HepG2 (cell line): ENCODE data around the gene TMCO4. TPM values are rescaled to one million over a fixed set of nuclear protein-coding genes. Genes with fewer than 3 reads are reported as not detected.

Experiments used
- ATAC-seq: fragments of 200-7000 bp; cut with Tn5 transposase; 3 replicates; pipeline ENCODE4 v1.9.1; 2020; ENCODE audit warnings: mild to moderate bottlenecking, moderate library complexity
- BruUV-seq: library from RNA; stranded (reverse); fragments of 400-500 nt; replicated peaks from 2 replicates; lab custom pipeline; 2021; lab: Mats Ljungman, UMichigan
- CTCF ChIA-PET: fragments of 300-600 bp; formaldehyde crosslinking; extraction: SDS; loops from one replicate; lab custom pipeline; 2021; ENCODE audit warnings: low total read pairs, inconsistent platforms, low intra/inter-chr PET ratio; lab: Yijun Ruan, JAX
- POLR2A ChIA-PET: fragments of 350-600 bp; sonication (Branson Sonifier 250); formaldehyde crosslinking; loops from one replicate; lab custom pipeline; 2020; ENCODE audit warnings: antibody characterized with exemption, inconsistent platforms; lab: Yijun Ruan, JAX
- DNase-seq: peaks from one replicate; pipeline ENCODE4 v3.0.0-alpha.2; 2015; ENCODE audit warnings: low spot score
- FAIRE-seq: peaks from 3 replicates; lab custom pipeline; 2011; peaks lifted over from hg19 to GRCh38; lab: Jason Lieb, UNC
- H2AFZ ChIP-seq: one replicate; pipeline ENCODE4 v1.6.1; 2011; ENCODE audit warnings: low read length, inconsistent platforms
- H3K27ac ChIP-seq: fragments of 300-600 bp; 3 replicates; pipeline ENCODE4 v1.8.0; 2011; ENCODE audit warnings: mixed run types, mild to moderate bottlenecking, mixed read lengths, low read length, inconsistent platforms; ENCODE audit not compliant: insufficient read depth; ENCODE audit errors: extremely low read length
- H3K27me3 ChIP-seq, 2 experiments: fragments of 200-600 bp in 1 of 2; 2 replicates in 1 of 2; 3 replicates in 1 of 2; pipeline versions ENCODE4 v1.6.0 to v1.8.0; 2011; ENCODE audit warnings: low read length in 2 of 2, mild to moderate bottlenecking in 2 of 2, moderate library complexity in 2 of 2, inconsistent platforms in 1 of 2; ENCODE audit not compliant: insufficient read depth in 2 of 2, control insufficient read depth in 1 of 2
- H3K36me3 ChIP-seq, 2 experiments: fragments of 200-600 bp in 1 of 2; replicated peaks in 1 of 2; 2 replicates in 1 of 2; 3 replicates in 1 of 2; pipeline versions ENCODE4 v1.5.1 to v1.8.0; 2011; ENCODE audit warnings: low read length in 2 of 2, inconsistent platforms in 1 of 2; ENCODE audit not compliant: insufficient read depth in 2 of 2, control insufficient read depth in 1 of 2
- H3K4me1 ChIP-seq: 2 replicates; pipeline ENCODE4 v1.5.1; 2012; ENCODE audit warnings: low read length, inconsistent platforms; ENCODE audit not compliant: insufficient read depth
- H3K4me2 ChIP-seq: 2 replicates; pipeline ENCODE4 v1.6.0; 2011; ENCODE audit warnings: low read depth, low read length, inconsistent platforms
- H3K4me3 ChIP-seq, 3 experiments: fragments of 200-600 bp in 1 of 3; sonication (generic), shearing (Covaris generic) in 1 of 3; replicated peaks in 1 of 3; 2 replicates each; pipeline ENCODE4 v1.5.1; 2011 to 2016; ENCODE audit warnings: low read length in 3 of 3, inconsistent platforms in 2 of 3, low read depth in 2 of 3, mild to moderate bottlenecking in 2 of 3, control low read depth in 1 of 3, mixed read lengths in 1 of 3; ENCODE audit not compliant: insufficient read depth in 1 of 3
- H3K79me2 ChIP-seq: one replicate; pipeline ENCODE4 v1.6.1; 2011; ENCODE audit warnings: low read length, inconsistent platforms; ENCODE audit not compliant: insufficient read depth
- H3K9ac ChIP-seq: 2 replicates; pipeline ENCODE4 v1.6.0; 2011; ENCODE audit warnings: mild to moderate bottlenecking, low read depth, low read length, inconsistent platforms; ENCODE audit not compliant: insufficient read depth
- H3K9me3 ChIP-seq: 2 replicates; pipeline ENCODE4 v1.5.1; 2012; ENCODE audit warnings: mild to moderate bottlenecking, low read length
- H4K20me1 ChIP-seq: 2 replicates; pipeline ENCODE4 v1.6.0; 2011; ENCODE audit warnings: inconsistent platforms, mild to moderate bottlenecking, low read length, moderate library complexity; ENCODE audit not compliant: insufficient read depth
- CHD2 ChIP-seq: IDR thresholded peaks from 2 replicates; pipeline ENCODE4 v1.6.1; 2011; ENCODE audit warnings: low read depth, low read length, improper control_type of control experiment
- GATAD2A ChIP-seq: IDR thresholded peaks from 2 replicates; pipeline ENCODE4 v1.6.1; 2016
- HOXA3 ChIP-seq: sonication (generic); formaldehyde crosslinking; IDR thresholded peaks from 2 replicates; pipeline ENCODE4 v1.5.0; 2020; ENCODE audit warnings: missing genetic modification reagents
- JDP2 ChIP-seq: sonication (generic); formaldehyde crosslinking; IDR thresholded peaks from 2 replicates; pipeline ENCODE4 v1.8.1; 2022; ENCODE audit warnings: missing genetic modification reagents, borderline replicate concordance
- MYC ChIP-seq: sonication (generic); formaldehyde crosslinking; IDR thresholded peaks from 2 replicates; pipeline ENCODE4 v1.9.0; 2021; ENCODE audit warnings: missing genetic modification reagents, borderline replicate concordance
- PPARG ChIP-seq: conservative IDR thresholded peaks from 2 replicates; pipeline ENCODE4 v1.6.1; 2016; ENCODE audit warnings: missing biosample characterization, missing genetic modification reagents
- SPEN ChIP-seq: sonication (generic); formaldehyde crosslinking; IDR thresholded peaks from 2 replicates; pipeline ENCODE4 v1.5.1; 2020; ENCODE audit warnings: low read depth, mild to moderate bottlenecking, missing genetic modification reagents
- STAG1 ChIP-seq: sonication (generic); formaldehyde crosslinking; IDR thresholded peaks from 2 replicates; pipeline ENCODE4 v1.4.0; 2020; ENCODE audit warnings: missing genetic modification reagents
- TP53 ChIP-seq: sonication (generic); formaldehyde crosslinking; conservative IDR thresholded peaks from 2 replicates; pipeline ENCODE4 v1.4.0; 2020; ENCODE audit warnings: missing genetic modification reagents
- ZBTB43 ChIP-seq: sonication (generic); formaldehyde crosslinking; conservative IDR thresholded peaks from 2 replicates; pipeline ENCODE4 v1.4.0; 2020; ENCODE audit warnings: missing genetic modification reagents
- ZKSCAN1 ChIP-seq: fragments of 150-350 bp; IDR thresholded peaks from 2 replicates; pipeline ENCODE4 v1.6.1; 2014; ENCODE audit warnings: low read length
- ZKSCAN5 ChIP-seq: sonication (generic); formaldehyde crosslinking; IDR thresholded peaks from 2 replicates; pipeline ENCODE4 v1.5.1; 2020; ENCODE audit warnings: mild to moderate bottlenecking, missing genetic modification reagents
- ZNF143 ChIP-seq: sonication (generic); formaldehyde crosslinking; IDR thresholded peaks from 2 replicates; pipeline ENCODE4 v1.4.0; 2020; ENCODE audit warnings: missing genetic modification reagents
- ZNF337 ChIP-seq: sonication (generic); formaldehyde crosslinking; IDR thresholded peaks from 2 replicates; pipeline ENCODE4 v1.5.1; 2020; ENCODE audit warnings: missing genetic modification reagents, low read depth, mild to moderate bottlenecking, borderline replicate concordance
- ZNF484 ChIP-seq: sonication (generic); formaldehyde crosslinking; IDR thresholded peaks from 2 replicates; pipeline ENCODE4 v1.5.1; 2020; ENCODE audit warnings: mild to moderate bottlenecking, low read depth, missing genetic modification reagents, borderline replicate concordance
- ZNF557 ChIP-seq: sonication (generic); formaldehyde crosslinking; IDR thresholded peaks from 2 replicates; pipeline ENCODE4 v1.4.0; 2020; ENCODE audit warnings: missing genetic modification reagents
- ZNF761 ChIP-seq: sonication (generic); formaldehyde crosslinking; conservative IDR thresholded peaks from 2 replicates; pipeline ENCODE4 v1.4.0; 2020; ENCODE audit warnings: mild to moderate bottlenecking, missing genetic modification reagents
- WGBS: methylation state at CpG from one replicate; pipeline ENCODE4 v1.1.6; 2017; ENCODE audit warnings: low lambda C conversion rate; 5-methylcytosine and 5-hydroxymethylcytosine counted together
- in situ Hi-C: cut with HindIII; loops from 2 replicates; pipeline ENCODE4 v1.10.0; 2017; ENCODE audit warnings: low pct_unique_long_range_greater_than_20kb; ENCODE audit not compliant: extremely low pct_ligation_motif_present
- intact Hi-C: fragments of 100-400 bp; cut with micrococcal nuclease; formaldehyde crosslinking; loops from one replicate; pipeline ENCODE4 v1.10.0; 2022; ENCODE audit not compliant: unreplicated experiment
- polyA plus RNA-seq, 8 experiments: library from polyadenylated mRNA; depleted of rRNA in 3 of 8; stranded (reverse) in 7 of 8; unstranded in 1 of 8; fragments of >200 nt; fragmentation: Illumina TruSeq in 4 of 8; extraction: Trizol in 4 of 8; gene quantifications; 2 replicates each; pipeline versions ENCODE4 v1.2.1 to v1.2.3, GENCODE V29; 2011 to 2016; ENCODE audit warnings: low read depth in 4 of 8, missing spikeins in 1 of 8, mixed read lengths in 1 of 8; ENCODE audit not compliant: insufficient read depth in 1 of 8
- total RNA-seq, 5 experiments: library from RNA; depleted of rRNA; stranded (reverse); fragments of >200 nt; fragmentation: Illumina TruSeq; extraction: Trizol; gene quantifications; 2 replicates each; pipeline ENCODE4 v1.2.3, GENCODE V29; 2016; ENCODE audit warnings: low read depth in 1 of 5
- TF ChIP-seq, protein P1 (sequence below): sonication (generic); formaldehyde crosslinking; IDR thresholded peaks from 2 replicates; pipeline ENCODE4 v1.5.0; 2020; ENCODE audit warnings: mild to moderate bottlenecking, missing genetic modification reagents

TMCO4 gene
- total and polyA plus RNA-seq, 2 of the 13 experiments (the other 11 are each of a cell fraction or from before 2014, with no cell fraction given) = 2.1 to 4.1 TPM

GRCh38 chr1:19678931-19679453, 120.7 kb downstream of the TMCO4 start (continued):
- TF ChIP-seq ZNF484 (CRISPR knock-in tag) = no peak
- TF ChIP-seq HOXA3 = no peak
- no peak for TF ChIP-seq ZNF761 (CRISPR knock-in tag)
- TF ChIP-seq, protein P1, sequence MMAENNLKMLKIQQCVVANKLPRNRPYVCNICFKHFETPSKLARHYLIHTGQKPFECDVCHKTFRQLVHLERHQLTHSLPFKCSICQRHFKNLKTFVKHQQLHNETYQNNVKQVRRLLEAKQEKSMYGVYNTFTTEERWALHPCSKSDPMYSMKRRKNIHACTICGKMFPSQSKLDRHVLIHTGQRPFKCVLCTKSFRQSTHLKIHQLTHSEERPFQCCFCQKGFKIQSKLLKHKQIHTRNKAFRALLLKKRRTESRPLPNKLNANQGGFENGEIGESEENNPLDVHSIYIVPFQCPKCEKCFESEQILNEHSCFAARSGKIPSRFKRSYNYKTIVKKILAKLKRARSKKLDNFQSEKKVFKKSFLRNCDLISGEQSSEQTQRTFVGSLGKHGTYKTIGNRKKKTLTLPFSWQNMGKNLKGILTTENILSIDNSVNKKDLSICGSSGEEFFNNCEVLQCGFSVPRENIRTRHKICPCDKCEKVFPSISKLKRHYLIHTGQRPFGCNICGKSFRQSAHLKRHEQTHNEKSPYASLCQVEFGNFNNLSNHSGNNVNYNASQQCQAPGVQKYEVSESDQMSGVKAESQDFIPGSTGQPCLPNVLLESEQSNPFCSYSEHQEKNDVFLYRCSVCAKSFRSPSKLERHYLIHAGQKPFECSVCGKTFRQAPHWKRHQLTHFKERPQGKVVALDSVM (CRISPR knock-in tag) = no peak
- no peak for TF ChIP-seq PPARG
- TF ChIP-seq ZKSCAN5 (CRISPR knock-in tag) = no peak
- TF ChIP-seq, all 625 proteins: peak for 0

DNA sequence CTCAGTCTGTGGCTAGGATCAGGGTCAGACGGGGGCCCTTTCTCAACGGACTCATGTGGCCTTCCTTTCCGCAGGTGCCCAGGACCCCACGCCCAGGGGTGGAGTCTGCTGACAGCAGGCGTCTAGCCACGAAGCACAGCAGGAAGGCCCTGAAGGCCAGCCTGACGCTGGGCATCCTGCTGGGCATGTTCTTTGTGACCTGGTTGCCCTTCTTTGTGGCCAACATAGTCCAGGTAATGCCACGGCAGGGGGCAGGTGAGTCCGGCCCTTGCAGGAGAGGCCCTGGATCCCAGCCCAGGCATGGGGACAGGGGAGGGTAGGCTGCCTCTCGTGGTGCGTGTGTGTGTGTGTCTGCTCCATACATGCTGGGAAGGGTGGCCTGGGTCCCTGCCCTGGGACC, 121.2 kb downstream of the TMCO4 start:
- POLR2A ChIA-PET = no interaction called here
- no TSS peak for BruUV-seq
- intact Hi-C loops (no loop called here), in situ Hi-C loops (no loop called here)
- CTCF ChIA-PET = no interaction called here
- Histone ChIP-seq H3K27ac (no peak overlapping the region), H3K9me3 (no peaks in the 10 kb centered on the region), H3K36me3 (no peaks in the 10 kb centered on the region), H3K9ac (no peak overlapping the region), H2AFZ (no peak overlapping the region), H3K4me3 (no peak overlapping the region), H3K4me1 (no peaks in the 10 kb centered on the region), H3K27me3 (no peaks in the 10 kb centered on the region; a peak in 1 of 5 replicates), H4K20me1 (peaks cover 4% of the 10 kb centered on the region; the same call in 1 of the 2 replicates), H3K79me2 (no peaks in the 10 kb centered on the region), H3K4me2 (no peak overlapping the region)
- WGBS = 50% methylated on average over 2 of the region's 11 CpGs
- no peak for ATAC-seq
- FAIRE-seq = no peak
- TF ChIP-seq JDP2 (no peak), STAG1 (CRISPR knock-in tag) (no peak), GATAD2A (no peak), CHD2 (no peak), ZNF557 (CRISPR knock-in tag) (no peak), SPEN (no peak), ZNF143 (CRISPR knock-in tag) (no peak), ZKSCAN1 (no peak), TP53 (CRISPR knock-in tag) (no peak), ZBTB43 (no peak), ZNF337 (CRISPR knock-in tag) (no peak), MYC (CRISPR knock-in tag) (no peak)
- DNase-seq = no peak
